Keratinocyte (primary cell): ENCODE results near the gene PSMC6. TPM values are rescaled to one million over a fixed set of nuclear protein-coding genes. Genes with fewer than 3 reads are reported as not detected.

ENCODE experiments used
- DNase-seq: peaks from one replicate; pipeline ENCODE4 v3.0.0-alpha.2; 2011; ENCODE audit warnings: low read depth, missing footprints, low spot score
- FAIRE-seq: peaks from 2 replicates; lab custom pipeline; 2011; peaks lifted over from hg19 to GRCh38; lab: Jason Lieb, UNC
- H2AFZ ChIP-seq: 2 replicates; pipeline ENCODE4 v1.6.0; 2012; ENCODE audit warnings: low read length, control low read depth, inconsistent platforms; ENCODE audit not compliant: control insufficient read depth
- H3K27ac ChIP-seq: 2 replicates; pipeline ENCODE4 v1.5.1; 2011; ENCODE audit warnings: low read length; ENCODE audit not compliant: control insufficient read depth, insufficient read depth
- H3K27me3 ChIP-seq: 3 replicates; pipeline ENCODE4 v1.6.0; 2011; ENCODE audit warnings: low read length; ENCODE audit not compliant: control insufficient read depth, insufficient read depth; ENCODE audit errors: extremely low read depth
- H3K36me3 ChIP-seq, 2 experiments: 2 replicates in 1 of 2; 3 replicates in 1 of 2; pipeline ENCODE4 v1.5.1; 2011; ENCODE audit warnings: low read length in 2 of 2, mild to moderate bottlenecking in 1 of 2; ENCODE audit not compliant: control insufficient read depth in 2 of 2, insufficient read depth in 2 of 2; ENCODE audit errors: extremely low read depth in 1 of 2
- H3K4me1 ChIP-seq: 3 replicates; pipeline ENCODE4 v1.5.1; 2011; ENCODE audit warnings: low read length; ENCODE audit not compliant: control insufficient read depth, insufficient read depth; ENCODE audit errors: extremely low read depth
- H3K4me2 ChIP-seq: 3 replicates; pipeline ENCODE4 v1.6.0; 2011; ENCODE audit warnings: low read depth, low read length; ENCODE audit not compliant: control insufficient read depth, insufficient read depth; ENCODE audit errors: extremely low read depth
- H3K4me3 ChIP-seq, 3 experiments: fragments of 200-600 bp in 1 of 3; sonication (generic) in 1 of 3; 2 replicates in 2 of 3; 3 replicates in 1 of 3; pipeline ENCODE4 v1.5.1; 2011 to 2016; ENCODE audit warnings: low read length in 3 of 3, mild to moderate bottlenecking in 3 of 3, control low read depth in 2 of 3, inconsistent platforms in 1 of 3, low read depth in 1 of 3, mixed read lengths in 1 of 3, mixed run types in 1 of 3, moderate library complexity in 1 of 3; ENCODE audit not compliant: control insufficient read depth in 2 of 3, insufficient read depth in 2 of 3; ENCODE audit errors: extremely low read depth in 1 of 3
- H3K79me2 ChIP-seq: 2 replicates; pipeline ENCODE4 v1.6.0; 2012; ENCODE audit warnings: low read length; ENCODE audit not compliant: control insufficient read depth, insufficient read depth
- H3K9ac ChIP-seq: 3 replicates; pipeline ENCODE4 v1.6.0; 2011; ENCODE audit warnings: low read length; ENCODE audit not compliant: control insufficient read depth, insufficient read depth; ENCODE audit errors: extremely low read depth
- H3K9me1 ChIP-seq: 3 replicates; pipeline ENCODE4 v1.6.0; 2011; ENCODE audit warnings: low read length; ENCODE audit not compliant: control insufficient read depth, insufficient read depth; ENCODE audit errors: extremely low read depth
- H3K9me3 ChIP-seq: 2 replicates; pipeline ENCODE4 v1.5.1; 2012; ENCODE audit warnings: low read depth, low read length; ENCODE audit not compliant: control insufficient read depth
- H4K20me1 ChIP-seq: 3 replicates; pipeline ENCODE4 v1.6.0; 2011; ENCODE audit warnings: low read length; ENCODE audit not compliant: control insufficient read depth, insufficient read depth; ENCODE audit errors: extremely low read depth
- CTCF ChIP-seq, 3 experiments: IDR thresholded peaks in 1 of 3; conservative IDR thresholded peaks in 1 of 3; optimal IDR thresholded peaks in 1 of 3; 2 replicates in 2 of 3; 3 replicates in 1 of 3; pipeline versions ENCODE3 to v1.5.1; 2011; ENCODE audit warnings: low read length in 3 of 3, mild to moderate bottlenecking in 3 of 3, moderate library complexity in 2 of 3, control low read depth in 1 of 3, inconsistent platforms in 1 of 3; ENCODE audit not compliant: insufficient read depth in 2 of 3; ENCODE audit errors: extremely low read depth in 1 of 3
- EZH2 ChIP-seq: IDR thresholded peaks from one replicate; pipeline ENCODE4 v1.6.1; 2012; ENCODE audit warnings: inconsistent platforms, mild to moderate bottlenecking, low read length, moderate library complexity
- dilution Hi-C: fragments of 300-500 bp; cut with MboI; formaldehyde crosslinking; loops from one replicate; pipeline ENCODE4 v1.7.0; 2020; ENCODE audit warnings: low sequenced_read_pairs; ENCODE audit not compliant: extremely low pct_ligation_motif_present
- polyA plus RNA-seq, 5 experiments: library from polyadenylated mRNA; depleted of rRNA in 3 of 5; stranded (reverse) in 3 of 5; stranded (forward) in 1 of 5; unstranded in 1 of 5; fragments of >200 nt; gene quantifications; 1 replicate in 1 of 5; 2 replicates in 3 of 5; 3 replicates in 1 of 5; pipeline versions ENCODE4 v1.2.1 to v1.2.3, GENCODE V29; 2011 to 2012; ENCODE audit warnings: missing spikeins in 2 of 5, low read depth in 1 of 5, low replicate concordance in 1 of 5

The PSMC6 gene
- polyA plus RNA-seq, 1 donor (not counting 4 experiments of a cell fraction or from before 2014, with no cell fraction given), result 152 TPM

GRCh38 chr14:52735921-52736489 lies 29.0 kb downstream of the PSMC6 start:
- Histone ChIP-seq H3K36me3 (no peaks in the 10 kb centered on the region), H3K27me3 (no peaks in the 10 kb centered on the region), H3K4me1 (peaks cover 4% of the 10 kb centered on the region), H4K20me1 (no peaks in the 10 kb centered on the region), H3K4me2 (no peak overlapping the region), H3K9ac (no peak overlapping the region), H3K27ac (no peak overlapping the region), H3K4me3 (no peak overlapping the region), H3K9me1 (no peaks in the 10 kb centered on the region), H3K79me2 (peaks cover 49% of the 10 kb centered on the region), H2AFZ (no peak overlapping the region), H3K9me3 (no peaks in the 10 kb centered on the region)
- TF ChIP-seq EZH2 (no peak), CTCF (optimal IDR thresholded peaks at IDR 0.05 in 1 of 3, IDR thresholded peaks at IDR 0.05 in 1 of 3, conservative IDR thresholded peaks at IDR 0.05 in 1 of 3; ENCODE audit: extremely low read depth in 1 of 3, insufficient read depth in 2 of 3, low read length in 3 of 3) (no peak)
- DNase-seq (no peak), FAIRE-seq (no peak)
- dilution Hi-C loops, result no loop called here

GRCh38 chr14:52738409-52738808 lies 31.4 kb downstream of the PSMC6 start:
- Histone ChIP-seq H3K4me2 (no peak overlapping the region), H3K4me3 (no peak overlapping the region), H3K79me2 (peaks cover 44% of the 10 kb centered on the region), H3K27me3 (no peaks in the 10 kb centered on the region), H3K9me1 (no peaks in the 10 kb centered on the region), H3K9me3 (no peaks in the 10 kb centered on the region), H2AFZ (no peak overlapping the region), H4K20me1 (no peaks in the 10 kb centered on the region), H3K36me3 (no peaks in the 10 kb centered on the region), H3K9ac (no peak overlapping the region), H3K4me1 (no peaks in the 10 kb centered on the region), H3K27ac (no peak overlapping the region)
- FAIRE-seq (no peak), DNase-seq (no peak)
- TF ChIP-seq EZH2, result no peak
- TF ChIP-seq CTCF (optimal IDR thresholded peaks at IDR 0.05 in 1 of 3, IDR thresholded peaks at IDR 0.05 in 1 of 3, conservative IDR thresholded peaks at IDR 0.05 in 1 of 3; ENCODE audit: extremely low read depth in 1 of 3, insufficient read depth in 2 of 3, low read length in 3 of 3), result no peak
- dilution Hi-C loops, result no loop called here
